GM19099 (cell line): ENCODE measurements around the gene HSPB8.

Source experiments
- POLR2A ChIP-seq: IDR thresholded peaks from 3 replicates; pipeline ENCODE4 v1.6.1; 2011; ENCODE audit warnings: low read depth; ENCODE audit not compliant: insufficient read length; ENCODE audit errors: extremely low read depth

The HSPB8 gene

GRCh38 chr12:119182701-119183493 lies 4.2 kb downstream of the HSPB8 start:
- TF ChIP-seq POLR2A = no peak

GRCh38 chr12:119183942-119184695 lies 5.4 kb downstream of the HSPB8 start:
- TF ChIP-seq POLR2A = no peak

GRCh38 chr12:119195256-119195655 lies 16.5 kb downstream of the HSPB8 start:
- no peak for TF ChIP-seq POLR2A

GRCh38 chr12:119198440-119198839 lies 19.7 kb downstream of the HSPB8 start:
- no peak for TF ChIP-seq POLR2A

- TF ChIP-seq POLR2A = no peak
Measured at GRCh38 chr12:119200601-119201000, 21.9 kb downstream of the HSPB8 start.

- TF ChIP-seq POLR2A = no peak
Measured at GRCh38 chr12:119201789-119202543, 23.2 kb downstream of the HSPB8 start.

- TF ChIP-seq POLR2A = no peak
Measured at GRCh38 chr12:119202544-119202943, 23.8 kb downstream of the HSPB8 start.

GRCh38 chr12:119204131-119204530 lies 25.4 kb downstream of the HSPB8 start:
- no peak for TF ChIP-seq POLR2A

- no peak for TF ChIP-seq POLR2A
Measured at GRCh38 chr12:119204671-119205285, 26.0 kb downstream of the HSPB8 start.

GRCh38 chr12:119206348-119207062 lies 27.8 kb downstream of the HSPB8 start:
- TF ChIP-seq POLR2A = no peak

GRCh38 chr12:119207063-119207560 lies 28.4 kb downstream of the HSPB8 start:
- no peak for TF ChIP-seq POLR2A

GRCh38 chr12:119208626-119209061 lies 29.9 kb downstream of the HSPB8 start:
- TF ChIP-seq POLR2A = no peak

GRCh38 chr12:119211884-119212283 lies 33.2 kb downstream of the HSPB8 start:
- TF ChIP-seq POLR2A = no peak

GRCh38 chr12:119216084-119216483 lies 37.4 kb downstream of the HSPB8 start:
- TF ChIP-seq POLR2A = no peak
